MM.1S (cell line): ENCODE data around the gene BSN.

Experiments used
- DNase-seq: peaks from one replicate; pipeline ENCODE4 v3.0.0-alpha.2; 2015
- H2AFZ ChIP-seq: fragments of 300-600 bp; sonication (generic); 2 replicates; pipeline ENCODE4 v1.6.0; 2016; ENCODE audit warnings: antibody characterized with exemption, low read length
- H3F3A ChIP-seq: fragments of 300-600 bp; sonication (generic); 2 replicates; pipeline ENCODE4 v1.6.1; 2016; ENCODE audit warnings: mild to moderate bottlenecking, antibody characterized with exemption, low read length, moderate library complexity, mixed read lengths; ENCODE audit not compliant: insufficient read depth
- H3K27ac ChIP-seq: fragments of 300-600 bp; sonication (generic); 2 replicates; pipeline ENCODE4 v1.5.1; 2016; ENCODE audit warnings: mild to moderate bottlenecking, low read length
- H3K27me3 ChIP-seq: fragments of 300-600 bp; sonication (generic); replicated peaks from 2 replicates; pipeline ENCODE4 v1.6.0; 2016; ENCODE audit warnings: low read length; ENCODE audit not compliant: insufficient read depth
- H3K36me3 ChIP-seq: fragments of 300-600 bp; sonication (generic); replicated peaks from 2 replicates; pipeline ENCODE4 v1.6.1; 2016; ENCODE audit warnings: mild to moderate bottlenecking, low read length, mixed read lengths; ENCODE audit not compliant: insufficient read depth
- H3K4me1 ChIP-seq: fragments of 300-600 bp; sonication (generic); 2 replicates; pipeline ENCODE4 v1.6.1; 2016; ENCODE audit warnings: low read length, mixed read lengths
- H3K4me2 ChIP-seq: fragments of 300-600 bp; sonication (generic); 2 replicates; pipeline ENCODE4 v1.6.0; 2016; ENCODE audit warnings: low read depth, low read length
- H3K4me3 ChIP-seq: fragments of 300-600 bp; sonication (generic); 2 replicates; pipeline ENCODE4 v1.5.1; 2016; ENCODE audit warnings: low read length, mixed read lengths
- H3K79me2 ChIP-seq: fragments of 300-600 bp; sonication (generic); 2 replicates; pipeline ENCODE4 v1.6.1; 2016; ENCODE audit warnings: mixed run types, low read length, mixed read lengths
- H3K9ac ChIP-seq: fragments of 300-600 bp; sonication (generic); 2 replicates; pipeline ENCODE4 v1.6.1; 2016; ENCODE audit warnings: low read length, mixed read lengths
- H3K9me2 ChIP-seq: fragments of 300-600 bp; sonication (generic); replicated peaks from 2 replicates; pipeline ENCODE4 v1.6.1; 2016; ENCODE audit warnings: mild to moderate bottlenecking, low read length, mixed read lengths; ENCODE audit not compliant: insufficient read depth
- H3K9me3 ChIP-seq: fragments of 300-600 bp; sonication (generic); replicated peaks from 2 replicates; pipeline ENCODE4 v1.6.1; 2016; ENCODE audit warnings: mild to moderate bottlenecking, low read length, mixed read lengths; ENCODE audit not compliant: insufficient read depth
- H4K20me1 ChIP-seq: fragments of 300-600 bp; sonication (generic); 2 replicates; pipeline ENCODE4 v1.6.1; 2016; ENCODE audit warnings: mild to moderate bottlenecking, low read length, moderate library complexity, mixed read lengths; ENCODE audit not compliant: insufficient read depth
- CTCF ChIP-seq: fragments of 300-600 bp; sonication (generic); IDR thresholded peaks from 2 replicates; pipeline ENCODE4 v1.5.1; 2016; ENCODE audit warnings: antibody characterized with exemption, low read length, mixed read lengths
- EZH2 ChIP-seq: fragments of 300-600 bp; sonication (generic); optimal IDR thresholded peaks from 2 replicates; pipeline ENCODE3; 2017; ENCODE audit warnings: low read depth, mild to moderate bottlenecking, antibody characterized with exemption, low read length, mixed read lengths
- EZH2phosphoT487 ChIP-seq: fragments of 300-600 bp; sonication (generic); IDR thresholded peaks from 2 replicates; pipeline ENCODE4 v1.6.1; 2018; ENCODE audit warnings: antibody characterized with exemption, low read length

Gene BSN

GRCh38 chr3:49620728-49621127, 66.5 kb downstream of the BSN start:
- no peaks in the 10 kb centered on the region for H3K27me3 ChIP-seq
- no peak overlapping the region for H3K4me2 ChIP-seq
- H3K27ac ChIP-seq: no peak overlapping the region
- no peak overlapping the region for H3K9ac ChIP-seq
- H2AFZ ChIP-seq: no peak overlapping the region
- no peaks in the 10 kb centered on the region for H3K9me3 ChIP-seq
- no peaks in the 10 kb centered on the region for H3F3A ChIP-seq
- no peaks in the 10 kb centered on the region for H3K4me1 ChIP-seq
- no peaks in the 10 kb centered on the region for H3K9me2 ChIP-seq
- DNase-seq: no peak
- no peak overlapping the region for H3K4me3 ChIP-seq
- no peak for TF ChIP-seq EZH2phosphoT487
- no peaks in the 10 kb centered on the region for H3K79me2 ChIP-seq
- no peaks in the 10 kb centered on the region for H3K36me3 ChIP-seq
- no peaks in the 10 kb centered on the region for H4K20me1 ChIP-seq

DNA sequence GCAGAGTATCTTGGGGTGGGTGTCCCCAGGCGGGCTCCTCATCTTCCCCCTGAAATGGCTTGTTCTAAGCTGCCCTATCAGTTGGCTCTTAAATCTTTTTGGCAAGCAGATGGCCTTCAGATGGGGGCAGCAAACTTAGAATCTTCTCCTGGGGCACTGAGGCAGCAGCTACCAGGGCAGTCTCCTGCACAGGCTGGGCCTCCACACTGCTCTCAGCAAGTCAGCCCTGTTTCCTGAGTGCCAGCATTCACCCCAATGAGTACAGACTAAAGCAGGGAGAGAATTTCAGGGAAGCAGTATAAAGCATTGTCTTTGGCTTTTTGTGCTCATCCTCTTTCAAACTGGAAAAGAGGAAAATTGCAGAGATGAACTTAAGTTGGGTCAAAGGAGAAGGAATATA, 68.8 kb downstream of the BSN start:
- Histone ChIP-seq H3K36me3 (no peaks in the 10 kb centered on the region), H3K9me2 (no peaks in the 10 kb centered on the region), H3K27ac (no peak overlapping the region), H3K9me3 (no peaks in the 10 kb centered on the region), H3F3A (no peaks in the 10 kb centered on the region), H3K4me3 (no peak overlapping the region), H2AFZ (no peak overlapping the region), H3K4me2 (no peak overlapping the region), H4K20me1 (no peaks in the 10 kb centered on the region), H3K27me3 (no peaks in the 10 kb centered on the region), H3K79me2 (no peaks in the 10 kb centered on the region), H3K9ac (no peak overlapping the region), H3K4me1 (no peaks in the 10 kb centered on the region)
- TF ChIP-seq EZH2 (no peak), EZH2phosphoT487 (no peak), CTCF (no peak)
- no peak for DNase-seq

- H3K4me2 ChIP-seq: no peak overlapping the region
- no peak overlapping the region for H3K27ac ChIP-seq
- H4K20me1 ChIP-seq: no peaks in the 10 kb centered on the region
- TF ChIP-seq EZH2: no peak
- TF ChIP-seq CTCF: no peak
- no peak for TF ChIP-seq EZH2phosphoT487
- no peaks in the 10 kb centered on the region for H3K27me3 ChIP-seq
- no peak for DNase-seq
- H3K9me3 ChIP-seq: no peaks in the 10 kb centered on the region
- H3K4me1 ChIP-seq: no peaks in the 10 kb centered on the region
- no peak overlapping the region for H3K9ac ChIP-seq
- no peaks in the 10 kb centered on the region for H3K79me2 ChIP-seq
- H3K9me2 ChIP-seq: no peaks in the 10 kb centered on the region
- no peaks in the 10 kb centered on the region for H3F3A ChIP-seq
- H3K36me3 ChIP-seq: no peaks in the 10 kb centered on the region
- H3K4me3 ChIP-seq: no peak overlapping the region
- no peak overlapping the region for H2AFZ ChIP-seq
These were observed 70.8 kb downstream of the BSN start for GRCh38 chr3:49625071-49625470.

DNA sequence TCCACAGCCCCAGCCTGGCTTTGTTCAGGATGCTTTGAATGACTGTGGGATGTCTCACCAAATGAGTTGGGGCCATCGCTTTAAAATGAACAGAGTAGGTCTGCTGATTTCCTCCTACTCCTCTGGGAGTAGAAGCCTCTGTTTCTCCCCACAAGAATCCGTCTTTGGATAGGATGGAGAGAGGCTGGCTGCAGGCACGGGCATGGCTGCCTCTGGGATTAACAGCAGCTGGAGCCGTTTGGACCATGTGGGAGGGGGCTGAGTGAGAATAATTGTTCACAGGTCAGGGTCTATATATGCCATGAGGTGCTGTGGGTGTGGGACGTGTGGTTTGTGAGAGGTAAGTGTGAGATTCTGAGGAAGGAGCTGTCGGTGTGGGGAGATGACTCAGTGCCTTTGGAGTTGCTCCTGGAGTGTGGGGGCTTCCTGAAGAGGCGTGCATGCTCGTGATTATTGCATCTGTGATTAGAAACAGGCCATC, 71.9 kb downstream of the BSN start:
- Histone ChIP-seq H3K79me2 (no peaks in the 10 kb centered on the region), H3K4me1 (no peaks in the 10 kb centered on the region), H3K27ac (no peak overlapping the region), H3K9me2 (no peaks in the 10 kb centered on the region), H3K4me3 (no peak overlapping the region), H3F3A (no peaks in the 10 kb centered on the region), H4K20me1 (no peaks in the 10 kb centered on the region), H3K9ac (no peak overlapping the region), H3K4me2 (no peak overlapping the region), H3K36me3 (no peaks in the 10 kb centered on the region), H2AFZ (no peak overlapping the region), H3K27me3 (no peaks in the 10 kb centered on the region), H3K9me3 (no peaks in the 10 kb centered on the region)
- TF ChIP-seq CTCF (no peak), EZH2 (no peak)
- no peak for DNase-seq
